ENCODE data around the gene ALDH1A2. TPM values are rescaled to one million over a fixed set of nuclear protein-coding genes. Genes with fewer than 3 reads are reported as not detected.

Gene ALDH1A2
- total RNA-seq, 4 donors from 2014 or later, result 7.5 to 16.5 (median 11.5) TPM

- no peak for TF ChIP-seq CTCF (IDR thresholded peaks at IDR 0.05; ENCODE audit: low read depth)
Measured at GRCh38 chr15:57993409-57994145, 71.9 kb downstream of the ALDH1A2 start.

- no peak for TF ChIP-seq CTCF (IDR thresholded peaks at IDR 0.05; ENCODE audit: low read depth)
Measured at GRCh38 chr15:57992761-57993355, 72.7 kb downstream of the ALDH1A2 start.

GRCh38 chr15:57973534-57973933 is 92.0 kb downstream of the ALDH1A2 start:
- TF ChIP-seq CTCF (IDR thresholded peaks at IDR 0.05; ENCODE audit: low read depth), result no peak

- TF ChIP-seq CTCF (IDR thresholded peaks at IDR 0.05; ENCODE audit: low read depth), result no peak
Measured at GRCh38 chr15:57972864-57973263, 92.6 kb downstream of the ALDH1A2 start.

- no peak for TF ChIP-seq CTCF (IDR thresholded peaks at IDR 0.05; ENCODE audit: low read depth)
Measured at GRCh38 chr15:57969996-57970395, 95.5 kb downstream of the ALDH1A2 start.

GRCh38 chr15:57969355-57969754 is 96.2 kb downstream of the ALDH1A2 start:
- no peak for TF ChIP-seq CTCF (IDR thresholded peaks at IDR 0.05; ENCODE audit: low read depth)

GRCh38 chr15:57962887-57963286 is 102.6 kb downstream of the ALDH1A2 start:
- TF ChIP-seq CTCF (IDR thresholded peaks at IDR 0.05; ENCODE audit: low read depth), result no peak

All from subcutaneous adipose tissue (tissue), 4 donors.